Measurements from ENCODE around the gene ERI3.

ERI3 gene

DNA sequence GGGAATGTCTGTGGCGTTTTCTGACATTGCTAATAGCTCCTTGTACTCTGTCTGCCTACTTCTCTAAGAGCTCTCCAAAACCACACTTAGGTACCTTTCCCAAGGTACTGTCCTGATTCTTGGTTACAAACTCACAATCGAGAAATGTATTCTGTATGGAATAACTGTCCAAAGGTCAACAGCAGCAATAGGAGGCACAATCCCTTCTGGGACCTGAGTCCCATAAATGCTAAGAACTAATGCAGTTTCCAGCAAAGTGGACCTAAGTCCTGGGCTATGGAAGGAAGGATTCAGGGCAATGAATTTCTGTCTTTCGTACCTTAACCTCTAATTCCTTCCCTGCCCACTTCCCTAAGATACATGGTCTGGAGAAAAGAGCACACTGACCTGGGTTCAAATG, 82.1 kb downstream of the ERI3 start:
- Histone ChIP-seq H3F3A (ENCODE audit: insufficient read depth) (no peaks in the 10 kb centered on the region), H3K9me3 (ENCODE audit: insufficient read depth, low read length) (no peaks in the 10 kb centered on the region), H3K27ac (ENCODE audit: low read depth, low read length) (no peak overlapping the region), H3K4me2 (ENCODE audit: low read depth, low read length, poor library complexity, severe bottlenecking) (no peak overlapping the region), H3K27me3 (ENCODE audit: low read length) (no peaks in the 10 kb centered on the region), H2AFZ (ENCODE audit: low read depth, low read length, severe bottlenecking) (no peak overlapping the region), H3K36me3 (ENCODE audit: low read length) (no peaks in the 10 kb centered on the region), H3K79me2 (ENCODE audit: insufficient read depth, low read length) (no peaks in the 10 kb centered on the region), H3K4me3 (ENCODE audit: insufficient read depth, low read length, poor library complexity, severe bottlenecking) (no peak overlapping the region), H4K20me1 (ENCODE audit: low read depth, low read length) (no peaks in the 10 kb centered on the region), H3K9me2 (replicated peaks; ENCODE audit: insufficient read depth, low read length) (no peaks in the 10 kb centered on the region), H3K9ac (ENCODE audit: low read length) (no peak overlapping the region)
- TF ChIP-seq EZH2phosphoT487 (conservative IDR thresholded peaks at IDR 0.05; ENCODE audit: low read length): no peak
- TF ChIP-seq, protein P1, sequence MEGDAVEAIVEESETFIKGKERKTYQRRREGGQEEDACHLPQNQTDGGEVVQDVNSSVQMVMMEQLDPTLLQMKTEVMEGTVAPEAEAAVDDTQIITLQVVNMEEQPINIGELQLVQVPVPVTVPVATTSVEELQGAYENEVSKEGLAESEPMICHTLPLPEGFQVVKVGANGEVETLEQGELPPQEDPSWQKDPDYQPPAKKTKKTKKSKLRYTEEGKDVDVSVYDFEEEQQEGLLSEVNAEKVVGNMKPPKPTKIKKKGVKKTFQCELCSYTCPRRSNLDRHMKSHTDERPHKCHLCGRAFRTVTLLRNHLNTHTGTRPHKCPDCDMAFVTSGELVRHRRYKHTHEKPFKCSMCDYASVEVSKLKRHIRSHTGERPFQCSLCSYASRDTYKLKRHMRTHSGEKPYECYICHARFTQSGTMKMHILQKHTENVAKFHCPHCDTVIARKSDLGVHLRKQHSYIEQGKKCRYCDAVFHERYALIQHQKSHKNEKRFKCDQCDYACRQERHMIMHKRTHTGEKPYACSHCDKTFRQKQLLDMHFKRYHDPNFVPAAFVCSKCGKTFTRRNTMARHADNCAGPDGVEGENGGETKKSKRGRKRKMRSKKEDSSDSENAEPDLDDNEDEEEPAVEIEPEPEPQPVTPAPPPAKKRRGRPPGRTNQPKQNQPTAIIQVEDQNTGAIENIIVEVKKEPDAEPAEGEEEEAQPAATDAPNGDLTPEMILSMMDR (IDR thresholded peaks at IDR 0.05; ENCODE audit: insufficient read depth, low read length, poor library complexity, severe bottlenecking): no peak

DNA sequence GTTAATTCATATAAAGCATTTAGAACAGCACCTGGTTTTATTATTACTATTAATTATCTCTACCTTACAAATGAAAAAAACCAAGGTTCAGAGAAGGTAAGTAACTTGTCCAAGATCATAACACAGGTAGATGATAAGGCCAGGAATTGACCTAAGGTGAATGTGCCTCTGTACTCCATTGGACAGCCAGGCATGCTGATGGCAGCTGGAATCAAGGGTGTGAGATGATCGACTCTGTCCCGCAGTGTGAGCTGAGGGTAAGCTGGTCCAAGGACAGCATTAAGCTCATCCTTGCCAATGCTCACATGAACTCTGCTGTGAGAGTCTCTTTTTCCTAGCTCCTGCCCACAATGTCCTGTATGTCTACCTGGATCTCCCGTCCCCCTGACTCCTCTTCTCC, 83.4 kb downstream of the ERI3 start:
- no peaks in the 10 kb centered on the region for H3K79me2 ChIP-seq (ENCODE audit: insufficient read depth, low read length)
- no peaks in the 10 kb centered on the region for H3K27me3 ChIP-seq (ENCODE audit: low read length)
- no peaks in the 10 kb centered on the region for H3K9me3 ChIP-seq (ENCODE audit: insufficient read depth, low read length)
- H3F3A ChIP-seq (ENCODE audit: insufficient read depth): no peaks in the 10 kb centered on the region
- TF ChIP-seq EZH2phosphoT487 (conservative IDR thresholded peaks at IDR 0.05; ENCODE audit: low read length): no peak
- TF ChIP-seq, protein P1 (IDR thresholded peaks at IDR 0.05; ENCODE audit: insufficient read depth, low read length, poor library complexity, severe bottlenecking): no peak
- no peaks in the 10 kb centered on the region for H3K9me2 ChIP-seq (replicated peaks; ENCODE audit: insufficient read depth, low read length)
- no peak overlapping the region for H3K9ac ChIP-seq (ENCODE audit: low read length)
- no peak overlapping the region for H2AFZ ChIP-seq (ENCODE audit: low read depth, low read length, severe bottlenecking)
- no peak overlapping the region for H3K4me2 ChIP-seq (ENCODE audit: low read depth, low read length, poor library complexity, severe bottlenecking)
- no peaks in the 10 kb centered on the region for H4K20me1 ChIP-seq (ENCODE audit: low read depth, low read length)
- no peaks in the 10 kb centered on the region for H3K36me3 ChIP-seq (ENCODE audit: low read length)
- H3K27ac ChIP-seq (ENCODE audit: low read depth, low read length): no peak overlapping the region
- H3K4me3 ChIP-seq (ENCODE audit: insufficient read depth, low read length, poor library complexity, severe bottlenecking): no peak overlapping the region

DNA sequence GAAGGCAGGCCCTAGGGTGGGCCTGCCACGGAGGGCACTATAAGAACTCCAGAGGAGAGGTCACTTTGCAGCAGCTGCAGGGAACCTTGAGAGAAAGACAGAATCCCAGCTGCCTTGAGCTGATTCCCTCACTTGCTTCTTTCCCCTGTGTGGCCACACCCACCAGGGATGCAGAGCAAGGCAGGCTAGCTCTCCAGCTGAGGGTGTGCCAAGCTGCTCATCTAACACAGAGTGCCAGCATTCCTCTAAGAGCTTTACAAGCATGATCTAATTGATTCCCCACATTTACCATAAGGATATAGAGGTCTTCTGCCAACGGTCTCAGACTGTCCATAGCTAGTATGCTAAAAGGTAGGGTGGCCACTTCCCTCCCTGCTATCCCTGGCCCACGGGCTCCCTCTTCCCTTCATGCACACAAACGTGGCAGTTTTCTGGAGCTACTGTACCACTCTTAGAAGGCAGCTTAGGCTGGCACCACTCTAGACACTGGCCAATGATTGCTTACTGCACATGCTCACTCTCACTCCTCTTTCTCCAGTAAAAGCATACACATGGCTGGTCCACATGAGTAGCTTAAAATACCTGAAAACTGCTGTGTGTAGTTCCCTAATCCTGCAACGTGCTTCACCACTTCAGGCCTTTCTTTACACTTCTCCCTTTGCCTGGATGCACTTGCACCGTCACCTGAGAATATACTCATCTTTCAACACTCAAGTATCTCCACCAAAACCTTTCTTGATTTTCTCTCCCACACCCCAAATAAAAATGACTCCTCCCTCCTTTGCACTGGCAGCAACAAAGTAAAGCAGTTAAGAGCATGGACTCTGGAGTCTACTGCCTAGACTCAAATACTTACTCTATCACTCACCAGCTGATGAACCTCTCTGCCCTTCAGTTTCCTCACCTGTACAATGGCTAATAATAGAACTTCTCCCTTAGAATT, 84.1 kb downstream of the ERI3 start:
- no peaks in the 10 kb centered on the region for H3K9me2 ChIP-seq (replicated peaks; ENCODE audit: insufficient read depth, low read length)
- H3K27me3 ChIP-seq (ENCODE audit: low read length): no peaks in the 10 kb centered on the region
- no peaks in the 10 kb centered on the region for H3F3A ChIP-seq (ENCODE audit: insufficient read depth)
- no peak overlapping the region for H2AFZ ChIP-seq (ENCODE audit: low read depth, low read length, severe bottlenecking)
- no peak overlapping the region for H3K4me3 ChIP-seq (ENCODE audit: insufficient read depth, low read length, poor library complexity, severe bottlenecking)
- H3K27ac ChIP-seq (ENCODE audit: low read depth, low read length): no peak overlapping the region
- no peak for TF ChIP-seq EZH2phosphoT487 (conservative IDR thresholded peaks at IDR 0.05; ENCODE audit: low read length)
- H3K9me3 ChIP-seq (ENCODE audit: insufficient read depth, low read length): no peaks in the 10 kb centered on the region
- no peak overlapping the region for H3K9ac ChIP-seq (ENCODE audit: low read length)
- no peaks in the 10 kb centered on the region for H3K36me3 ChIP-seq (ENCODE audit: low read length)
- no peaks in the 10 kb centered on the region for H3K79me2 ChIP-seq (ENCODE audit: insufficient read depth, low read length)
- H3K4me2 ChIP-seq (ENCODE audit: low read depth, low read length, poor library complexity, severe bottlenecking): no peak overlapping the region
- no peaks in the 10 kb centered on the region for H4K20me1 ChIP-seq (ENCODE audit: low read depth, low read length)

DNA sequence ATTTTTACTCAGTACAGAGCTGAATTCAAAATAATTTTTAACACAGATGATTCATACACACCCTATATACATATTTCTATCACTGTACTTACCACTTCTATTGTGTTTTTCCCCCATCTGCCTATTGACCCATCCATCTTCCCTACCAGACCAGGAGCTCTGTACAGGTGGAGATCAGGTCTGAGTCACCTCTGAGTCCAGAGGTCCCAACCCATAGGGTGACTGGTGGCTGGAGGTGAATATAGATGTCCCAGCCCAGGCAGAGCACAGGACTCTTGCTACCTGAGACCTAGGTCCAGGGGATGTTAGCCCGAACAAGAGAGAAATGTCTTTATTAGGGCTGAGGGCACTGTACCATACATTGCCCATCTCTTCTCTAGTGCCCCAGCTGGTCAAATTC, 87.0 kb downstream of the ERI3 start:
- no peaks in the 10 kb centered on the region for H3K9me2 ChIP-seq (replicated peaks; ENCODE audit: insufficient read depth, low read length)
- no peak overlapping the region for H3K4me2 ChIP-seq (ENCODE audit: low read depth, low read length, poor library complexity, severe bottlenecking)
- no peak overlapping the region for H3K9ac ChIP-seq (ENCODE audit: low read length)
- H2AFZ ChIP-seq (ENCODE audit: low read depth, low read length, severe bottlenecking): no peak overlapping the region
- H3K4me3 ChIP-seq (ENCODE audit: insufficient read depth, low read length, poor library complexity, severe bottlenecking): no peak overlapping the region
- H3K27ac ChIP-seq (ENCODE audit: low read depth, low read length): no peak overlapping the region
- H4K20me1 ChIP-seq (ENCODE audit: low read depth, low read length): no peaks in the 10 kb centered on the region
- H3F3A ChIP-seq (ENCODE audit: insufficient read depth): no peaks in the 10 kb centered on the region
- no peaks in the 10 kb centered on the region for H3K9me3 ChIP-seq (ENCODE audit: insufficient read depth, low read length)
- H3K36me3 ChIP-seq (ENCODE audit: low read length): no peaks in the 10 kb centered on the region
- H3K79me2 ChIP-seq (ENCODE audit: insufficient read depth, low read length): no peaks in the 10 kb centered on the region
- no peak for TF ChIP-seq EZH2phosphoT487 (conservative IDR thresholded peaks at IDR 0.05; ENCODE audit: low read length)
- TF ChIP-seq, protein P1 (IDR thresholded peaks at IDR 0.05; ENCODE audit: insufficient read depth, low read length, poor library complexity, severe bottlenecking): no peak
- no peaks in the 10 kb centered on the region for H3K27me3 ChIP-seq (ENCODE audit: low read length)

Measured in SU-DHL-6 (cell line).